K562 (cell line): ENCODE results near the gene UHRF1. TPM values are rescaled to one million over a fixed set of nuclear protein-coding genes. Genes with fewer than 3 reads are reported as not detected.

Experiments
- ADNP ChIP-seq: fragments of 200-800 bp; sonication (Bioruptor generic); IDR thresholded peaks from 2 replicates; pipeline ENCODE4 v1.6.1; 2016; ENCODE audit warnings: missing genetic modification characterization, missing compliant biosample characterization
- ATF3 ChIP-seq, 2 experiments: fragments of 450-650 bp in 1 of 2; sonication (generic) in 1 of 2; formaldehyde crosslinking in 1 of 2; IDR thresholded peaks in 1 of 2; conservative IDR thresholded peaks in 1 of 2; 2 replicates each; pipeline versions ENCODE4 v1.6.1 to v1.8.1; 2016 to 2023; ENCODE audit warnings: mild to moderate bottlenecking in 2 of 2, moderate library complexity in 2 of 2, inconsistent platforms in 1 of 2, missing genetic modification reagents in 1 of 2
- ATF6 ChIP-seq: sonication (generic); formaldehyde crosslinking; IDR thresholded peaks from 2 replicates; pipeline ENCODE4 v1.4.0; 2020; ENCODE audit warnings: mild to moderate bottlenecking, missing genetic modification reagents
- HNRNPLL ChIP-seq: fragments of 200-400 bp; formaldehyde crosslinking; IDR thresholded peaks from 2 replicates; pipeline ENCODE4 v1.6.1; 2017; ENCODE audit warnings: low read length, low read depth, mild to moderate bottlenecking; ENCODE audit not compliant: poor library complexity, severe bottlenecking
- NCOR1 ChIP-seq: fragments of 450-650 bp; IDR thresholded peaks from 2 replicates; pipeline ENCODE4 v1.6.1; 2016; ENCODE audit warnings: mild to moderate bottlenecking, moderate library complexity
- PHF8 ChIP-seq: fragments of 200-600 bp; sonication (generic); IDR thresholded peaks from 2 replicates; pipeline ENCODE4 v1.6.1; 2012; ENCODE audit warnings: mixed run types, mild to moderate bottlenecking, inconsistent platforms, low read length, moderate library complexity, borderline replicate concordance
- PPARD ChIP-seq: fragments of 250-450 bp; sonication (Bioruptor Pico); IDR thresholded peaks from 2 replicates; pipeline ENCODE4 v1.8.0; 2022; ENCODE audit warnings: inconsistent platforms, mild to moderate bottlenecking, moderate library complexity
- SMAD2 ChIP-seq: fragments of 150-350 bp; IDR thresholded peaks from 2 replicates; pipeline ENCODE4 v1.6.1; 2014; ENCODE audit warnings: low read depth, mild to moderate bottlenecking, low read length
- SRSF1 ChIP-seq: fragments of 200-400 bp; formaldehyde crosslinking; IDR thresholded peaks from 2 replicates; pipeline ENCODE4 v1.6.1; 2017; ENCODE audit warnings: mild to moderate bottlenecking, low read depth, low read length, moderate library complexity
- TAF1 ChIP-seq: IDR thresholded peaks from 2 replicates; pipeline ENCODE4 v1.6.1; 2011; ENCODE audit warnings: mild to moderate bottlenecking, low read length, moderate library complexity; ENCODE audit not compliant: insufficient read depth, control insufficient read depth, severe bottlenecking; ENCODE audit errors: extremely low read depth
- ZBTB9 ChIP-seq: fragments of 450-650 bp; formaldehyde crosslinking; IDR thresholded peaks from 2 replicates; pipeline ENCODE4 v1.4.0; 2020; ENCODE audit warnings: mild to moderate bottlenecking, moderate library complexity
- ZNF280B ChIP-seq: fragments of 250-450 bp; sonication (Bioruptor Pico); IDR thresholded peaks from 2 replicates; pipeline ENCODE4 v1.5.1; 2021; ENCODE audit warnings: mild to moderate bottlenecking
- ZNF436 ChIP-seq: fragments of 250-450, 450-650 bp; sonication (Bioruptor Pico); formaldehyde crosslinking; IDR thresholded peaks from 2 replicates; pipeline ENCODE4 v1.7.0; 2020; ENCODE audit warnings: mild to moderate bottlenecking
- ZNF507 ChIP-seq: conservative IDR thresholded peaks from 2 replicates; pipeline ENCODE4 v1.6.1; 2017; ENCODE audit warnings: missing genetic modification characterization, missing compliant biosample characterization
- ZNF512 ChIP-seq: IDR thresholded peaks from 2 replicates; pipeline ENCODE4 v1.6.1; 2016; ENCODE audit warnings: missing genetic modification characterization, missing compliant biosample characterization
- ZNF77 ChIP-seq: fragments of 250-450 bp; sonication (Bioruptor Pico); IDR thresholded peaks from 2 replicates; pipeline ENCODE4 v1.5.0; 2020
- ZNF780A ChIP-seq: fragments of 250-450 bp; sonication (Bioruptor Pico); IDR thresholded peaks from 2 replicates; pipeline ENCODE4 v1.5.0; 2021; ENCODE audit warnings: mild to moderate bottlenecking
- ZSCAN32 ChIP-seq: fragments of 450-650 bp; formaldehyde crosslinking; IDR thresholded peaks from 2 replicates; pipeline ENCODE4 v1.4.0; 2020; ENCODE audit warnings: mild to moderate bottlenecking, moderate library complexity
- polyA plus RNA-seq, 8 experiments: library from polyadenylated mRNA; depleted of rRNA in 4 of 8; stranded (reverse) in 5 of 8; unstranded in 3 of 8; fragments of >200 nt; fragmentation: Nextera tagmentation in 2 of 8; fragmentation: Illumina TruSeq in 1 of 8; extraction: Ambion mirVana in 2 of 8; extraction: Trizol in 1 of 8; gene quantifications; 2 replicates each; pipeline versions ENCODE4 v1.2.1 to v1.2.3, GENCODE V29; 2011 to 2014; ENCODE audit warnings: inconsistent platforms in 1 of 8, missing spikeins in 1 of 8
- total RNA-seq, 7 experiments: library from RNA; depleted of rRNA in 6 of 7; stranded (reverse); fragments of >200 nt in 6 of 7; fragmentation: Illumina TruSeq in 2 of 7; extraction: Trizol in 2 of 7; gene quantifications; 2 replicates each; pipeline versions ENCODE4 v1.2.1 to v1.2.3, GENCODE V29; 2011 to 2021; ENCODE audit warnings: low replicate concordance in 1 of 7

UHRF1 gene
- total and polyA plus RNA-seq, 9 of the 15 experiments (the other 6 are each of a cell fraction or from before 2014, with no cell fraction given), result 6.0 to 101 (median 30.9) TPM

GRCh38 chr19:4909156-4909896 lies at the start of gene UHRF1 (continued):
- TF ChIP-seq PHF8, result peak; percentile 61; the same call in 1 of the 2 replicates
- TF ChIP-seq TAF1, result peak; percentile 74
- TF ChIP-seq NCOR1, result no peak
- no peak for TF ChIP-seq ZNF507 (tag)
- no peak for TF ChIP-seq ZNF436 (CRISPR knock-in tag)
- TF ChIP-seq ZNF77 (CRISPR knock-in tag), result no peak
- TF ChIP-seq HNRNPLL, result peak; percentile 27
- TF ChIP-seq SRSF1, result no peak
- TF ChIP-seq ZSCAN32, result no peak
- TF ChIP-seq SMAD2, result no peak
- TF ChIP-seq ZBTB9, result no peak
- no peak for TF ChIP-seq ADNP (tag)
- no peak for TF ChIP-seq PPARD (CRISPR knock-in tag)
- TF ChIP-seq ZNF780A (CRISPR knock-in tag), result no peak
- no peak for TF ChIP-seq ZNF280B (CRISPR knock-in tag)
- 0 out of 2 replicates have a peak, but pooled peaks have one; percentile 63 for TF ChIP-seq ATF6 (CRISPR knock-in tag)
- no peak for TF ChIP-seq ATF3 (IDR thresholded peaks at IDR 0.05)
- no peak for TF ChIP-seq ATF3 (CRISPR knock-in tag; conservative IDR thresholded peaks at IDR 0.05)
- no peak for TF ChIP-seq ZNF512 (tag)
